Measurements from ENCODE around the gene LTBP1. TPM values are rescaled to one million over a fixed set of nuclear protein-coding genes. Genes with fewer than 3 reads are reported as not detected.

LTBP1 gene
- total RNA-seq, 1 experiment from 2014 or later, result 28.5 TPM

DNA sequence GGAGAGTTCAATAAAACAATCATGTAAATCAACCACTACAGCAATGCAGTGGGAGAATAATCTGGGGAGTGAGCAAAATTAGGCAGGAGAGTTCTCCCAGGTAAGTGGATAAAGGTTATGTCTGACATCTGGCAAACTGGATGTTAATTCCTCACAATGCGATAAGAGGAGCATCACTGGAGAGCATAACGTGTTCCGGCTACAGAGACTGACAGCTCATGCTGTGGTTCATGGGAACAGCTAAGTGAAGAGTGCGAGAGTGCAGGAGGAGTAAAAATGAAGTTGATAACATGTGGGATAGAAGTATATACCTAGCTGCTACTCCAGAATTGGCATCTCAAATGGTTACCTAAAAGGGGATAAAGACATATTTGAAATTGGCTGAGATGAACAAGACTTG lies 153.2 kb downstream of the LTBP1 start:
- Histone ChIP-seq H3K14ac (ENCODE audit: insufficient read depth, low read length) (no peak overlapping the region), H4K5ac (ENCODE audit: insufficient read length, low read depth, low read length) (no peak overlapping the region), H3K56ac (ENCODE audit: insufficient read length, low read depth, low read length) (no peak overlapping the region), H3K79me1 (ENCODE audit: insufficient read depth, low read depth, low read length, poor library complexity, severe bottlenecking) (no peaks in the 10 kb centered on the region), H3T11ph (ENCODE audit: low read length) (no peak overlapping the region), H4K91ac (ENCODE audit: insufficient read length, low read depth, low read length) (no peak overlapping the region), H2BK120ac (ENCODE audit: low read depth, low read length, poor library complexity, severe bottlenecking) (no peak overlapping the region), H4K8ac (replicated peaks; ENCODE audit: insufficient read length, low read depth, low read length) (no peak overlapping the region), H3K23ac (ENCODE audit: insufficient read length, low read depth, low read length) (no peak overlapping the region), H2AK5ac (ENCODE audit: insufficient read length, low read length) (no peak overlapping the region), H2BK5ac (ENCODE audit: insufficient read length, low read length) (no peak overlapping the region), H4K20me1 (ENCODE audit: control insufficient read depth, insufficient read depth, insufficient read length) (no peaks in the 10 kb centered on the region), H3K4me1 (ENCODE audit: insufficient read depth, low read length) (no peaks in the 10 kb centered on the region), H3K9me3 (ENCODE audit: control insufficient read depth, low read depth, low read length) (no peaks in the 10 kb centered on the region), H3K27me3 (ENCODE audit: insufficient read depth, low read length) (no peaks in the 10 kb centered on the region), H2AFZ (ENCODE audit: low read length) (no peak overlapping the region), H2BK12ac (ENCODE audit: insufficient read length, low read depth, low read length) (no peak overlapping the region), H3K4me2 (ENCODE audit: insufficient read depth, insufficient read length, low read length) (no peak overlapping the region), H3K9ac (ENCODE audit: extremely low read depth, insufficient read length, low read length) (no peak overlapping the region), H3K23me2 (ENCODE audit: insufficient read length, low read depth, low read length, poor library complexity, severe bottlenecking) (no peaks in the 10 kb centered on the region), H3K4ac (ENCODE audit: low read depth, low read length) (no peak overlapping the region), H3K27ac (ENCODE audit: insufficient read length, low read depth, low read length) (no peak overlapping the region), H3K79me2 (ENCODE audit: insufficient read depth, low read length) (no peaks in the 10 kb centered on the region), H3K18ac (ENCODE audit: insufficient read length, low read depth, low read length) (no peak overlapping the region), H2BK15ac (ENCODE audit: low read depth, low read length) (no peak overlapping the region), H2BK20ac (ENCODE audit: low read depth, low read length, poor library complexity, severe bottlenecking) (no peak overlapping the region)
- no peak for DNase-seq
- H3K27ac Mint-ChIP-seq, result no peak overlapping the region
- H3K4me1 Mint-ChIP-seq, result peaks cover 9 to 12% of the 10 kb centered on the region in 2 experiments
- H3K36me3 Mint-ChIP-seq (ENCODE audit: insufficient read depth in 1 of 3, low read depth in 3 of 3), result no peaks in the 10 kb centered on the region
- H3K9me3 Mint-ChIP-seq, result no peaks in the 10 kb centered on the region
- WGBS (ENCODE audit: extremely low coverage, insufficient read length, low lambda C conversion rate), result no CpG with 5 or more reads among the region's 4 CpGs
- no peak overlapping the region for H3K4me3 Mint-ChIP-seq
- TF ChIP-seq, protein P1, sequence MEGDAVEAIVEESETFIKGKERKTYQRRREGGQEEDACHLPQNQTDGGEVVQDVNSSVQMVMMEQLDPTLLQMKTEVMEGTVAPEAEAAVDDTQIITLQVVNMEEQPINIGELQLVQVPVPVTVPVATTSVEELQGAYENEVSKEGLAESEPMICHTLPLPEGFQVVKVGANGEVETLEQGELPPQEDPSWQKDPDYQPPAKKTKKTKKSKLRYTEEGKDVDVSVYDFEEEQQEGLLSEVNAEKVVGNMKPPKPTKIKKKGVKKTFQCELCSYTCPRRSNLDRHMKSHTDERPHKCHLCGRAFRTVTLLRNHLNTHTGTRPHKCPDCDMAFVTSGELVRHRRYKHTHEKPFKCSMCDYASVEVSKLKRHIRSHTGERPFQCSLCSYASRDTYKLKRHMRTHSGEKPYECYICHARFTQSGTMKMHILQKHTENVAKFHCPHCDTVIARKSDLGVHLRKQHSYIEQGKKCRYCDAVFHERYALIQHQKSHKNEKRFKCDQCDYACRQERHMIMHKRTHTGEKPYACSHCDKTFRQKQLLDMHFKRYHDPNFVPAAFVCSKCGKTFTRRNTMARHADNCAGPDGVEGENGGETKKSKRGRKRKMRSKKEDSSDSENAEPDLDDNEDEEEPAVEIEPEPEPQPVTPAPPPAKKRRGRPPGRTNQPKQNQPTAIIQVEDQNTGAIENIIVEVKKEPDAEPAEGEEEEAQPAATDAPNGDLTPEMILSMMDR (conservative IDR thresholded peaks at IDR 0.05), result no peak
- H3K27me3 Mint-ChIP-seq (ENCODE audit: low read depth), result no peaks in the 10 kb centered on the region
